ENCODE data around the gene ICA1. TPM values are rescaled to one million over a fixed set of nuclear protein-coding genes. Genes with fewer than 3 reads are reported as not detected.

Gene ICA1
- total and polyA plus RNA-seq, 4 donors, result 1.4 to 22.7 (median 8.1) TPM

DNA sequence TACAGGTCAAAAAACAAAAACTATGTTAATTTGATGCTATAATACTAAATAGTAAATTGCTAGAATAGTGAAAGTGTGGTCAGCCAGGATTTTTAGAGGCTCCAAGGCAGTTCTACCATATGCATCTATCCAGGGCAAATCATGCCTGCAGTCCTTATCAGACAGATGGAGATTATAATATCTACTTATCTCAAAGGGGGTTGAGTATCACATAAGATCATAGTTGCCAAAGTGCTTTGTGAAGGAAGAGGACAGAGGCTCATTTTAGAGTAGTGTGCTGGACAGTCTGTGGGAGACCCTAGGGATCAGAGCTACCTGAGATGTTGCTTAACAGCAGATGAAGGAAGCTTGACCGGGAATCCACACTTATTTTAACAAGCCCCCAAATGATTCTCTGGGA, 3.2 kb downstream of the ICA1 start:
- WGBS, result 95% methylated on average over 1 of the region's 1 CpG
- Histone ChIP-seq H3K4me3 (ENCODE audit: low read depth in 1 of 3, low read length in 3 of 3) (no peak overlapping the region), H3K36me3 (ENCODE audit: control insufficient read depth in 4 of 4, insufficient read depth in 3 of 4, low read depth in 1 of 4, low read length in 3 of 4) (no peaks in the 10 kb centered on the region), H3K9ac (ENCODE audit: low read depth in 1 of 2, low read length in 2 of 2) (no peak overlapping the region), H3K4me1 (ENCODE audit: control insufficient read depth in 4 of 4, insufficient read depth in 4 of 4, low read length in 3 of 4) (peaks cover 3 to 7% (median 5%) of the 10 kb centered on the region in 4 donors), H3K9me3 (ENCODE audit: control insufficient read depth in 4 of 4, low read length in 3 of 4) (peaks cover 0 to 2% (median under 1%) of the 10 kb centered on the region in 4 donors), H3K27ac (ENCODE audit: low read depth in 1 of 2, low read length in 2 of 2) (no peak overlapping the region), H3K27me3 (ENCODE audit: control insufficient read depth in 4 of 4, insufficient read depth in 4 of 4, low read length in 3 of 4) (no peaks in the 10 kb centered on the region)
- TF ChIP-seq GABPA (IDR thresholded peaks at IDR 0.05 in 1 of 2, conservative IDR thresholded peaks at IDR 0.05 in 1 of 2) (no peak), FOXA2 (IDR thresholded peaks at IDR 0.05) (no peak), HNF4G (IDR thresholded peaks at IDR 0.05) (no peak), RAD21 (IDR thresholded peaks at IDR 0.05) (no peak), NR2F2 (IDR thresholded peaks at IDR 0.05) (no peak), RXRA (IDR thresholded peaks at IDR 0.05) (no peak), HNF4A (conservative IDR thresholded peaks at IDR 0.05) (no peak), JUND (IDR thresholded peaks at IDR 0.05) (no peak), EGR1 (IDR thresholded peaks at IDR 0.05; ENCODE audit: low read depth in 2 of 2) (no peak)
- TF ChIP-seq, protein P1, sequence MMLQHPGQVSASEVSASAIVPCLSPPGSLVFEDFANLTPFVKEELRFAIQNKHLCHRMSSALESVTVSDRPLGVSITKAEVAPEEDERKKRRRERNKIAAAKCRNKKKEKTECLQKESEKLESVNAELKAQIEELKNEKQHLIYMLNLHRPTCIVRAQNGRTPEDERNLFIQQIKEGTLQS (IDR thresholded peaks at IDR 0.05), result no peak
- TF ChIP-seq, protein P2, sequence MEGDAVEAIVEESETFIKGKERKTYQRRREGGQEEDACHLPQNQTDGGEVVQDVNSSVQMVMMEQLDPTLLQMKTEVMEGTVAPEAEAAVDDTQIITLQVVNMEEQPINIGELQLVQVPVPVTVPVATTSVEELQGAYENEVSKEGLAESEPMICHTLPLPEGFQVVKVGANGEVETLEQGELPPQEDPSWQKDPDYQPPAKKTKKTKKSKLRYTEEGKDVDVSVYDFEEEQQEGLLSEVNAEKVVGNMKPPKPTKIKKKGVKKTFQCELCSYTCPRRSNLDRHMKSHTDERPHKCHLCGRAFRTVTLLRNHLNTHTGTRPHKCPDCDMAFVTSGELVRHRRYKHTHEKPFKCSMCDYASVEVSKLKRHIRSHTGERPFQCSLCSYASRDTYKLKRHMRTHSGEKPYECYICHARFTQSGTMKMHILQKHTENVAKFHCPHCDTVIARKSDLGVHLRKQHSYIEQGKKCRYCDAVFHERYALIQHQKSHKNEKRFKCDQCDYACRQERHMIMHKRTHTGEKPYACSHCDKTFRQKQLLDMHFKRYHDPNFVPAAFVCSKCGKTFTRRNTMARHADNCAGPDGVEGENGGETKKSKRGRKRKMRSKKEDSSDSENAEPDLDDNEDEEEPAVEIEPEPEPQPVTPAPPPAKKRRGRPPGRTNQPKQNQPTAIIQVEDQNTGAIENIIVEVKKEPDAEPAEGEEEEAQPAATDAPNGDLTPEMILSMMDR (IDR thresholded peaks at IDR 0.05; ENCODE audit: low read depth, low read length, missing input control), result no peak
- TF ChIP-seq, protein P3, sequence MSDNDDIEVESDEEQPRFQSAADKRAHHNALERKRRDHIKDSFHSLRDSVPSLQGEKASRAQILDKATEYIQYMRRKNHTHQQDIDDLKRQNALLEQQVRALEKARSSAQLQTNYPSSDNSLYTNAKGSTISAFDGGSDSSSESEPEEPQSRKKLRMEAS (IDR thresholded peaks at IDR 0.05), result no peak
- no peak for DNase-seq (ENCODE audit: low spot score)

DNA sequence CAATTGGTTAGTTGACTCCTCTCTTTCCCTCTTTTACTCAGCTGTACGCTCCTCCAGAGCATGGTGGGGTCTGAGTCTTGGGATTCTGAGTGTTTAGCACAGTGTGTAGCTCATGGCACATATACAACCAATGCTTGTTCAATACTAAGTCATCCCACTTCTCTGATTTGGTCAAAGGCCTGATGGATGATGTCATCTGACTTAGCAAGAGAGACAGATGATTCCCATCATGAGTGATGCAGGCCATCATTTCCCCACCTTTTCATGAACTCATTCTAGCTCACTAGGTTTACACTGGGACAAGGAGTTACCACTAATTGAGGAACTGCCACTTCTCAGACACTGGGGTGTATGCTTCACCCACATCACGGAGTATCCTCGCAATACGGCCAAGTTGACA, 3.8 kb downstream of the ICA1 start:
- H3K36me3 ChIP-seq (ENCODE audit: control insufficient read depth in 4 of 4, insufficient read depth in 3 of 4, low read depth in 1 of 4, low read length in 3 of 4), result no peaks in the 10 kb centered on the region
- no peak for DNase-seq (ENCODE audit: low spot score)
- WGBS, result 97% methylated on average over 4 of the region's 4 CpGs
- H3K4me1 ChIP-seq (ENCODE audit: control insufficient read depth in 4 of 4, insufficient read depth in 4 of 4, low read length in 3 of 4), result peaks cover 3 to 7% (median 5%) of the 10 kb centered on the region in 4 donors
- H3K4me3 ChIP-seq (ENCODE audit: low read depth in 1 of 3, low read length in 3 of 3), result no peak overlapping the region
- TF ChIP-seq, protein P1 (IDR thresholded peaks at IDR 0.05), result no peak
- TF ChIP-seq, protein P3 (IDR thresholded peaks at IDR 0.05), result no peak
- no peak for TF ChIP-seq RAD21 (IDR thresholded peaks at IDR 0.05)
- TF ChIP-seq, protein P4, sequence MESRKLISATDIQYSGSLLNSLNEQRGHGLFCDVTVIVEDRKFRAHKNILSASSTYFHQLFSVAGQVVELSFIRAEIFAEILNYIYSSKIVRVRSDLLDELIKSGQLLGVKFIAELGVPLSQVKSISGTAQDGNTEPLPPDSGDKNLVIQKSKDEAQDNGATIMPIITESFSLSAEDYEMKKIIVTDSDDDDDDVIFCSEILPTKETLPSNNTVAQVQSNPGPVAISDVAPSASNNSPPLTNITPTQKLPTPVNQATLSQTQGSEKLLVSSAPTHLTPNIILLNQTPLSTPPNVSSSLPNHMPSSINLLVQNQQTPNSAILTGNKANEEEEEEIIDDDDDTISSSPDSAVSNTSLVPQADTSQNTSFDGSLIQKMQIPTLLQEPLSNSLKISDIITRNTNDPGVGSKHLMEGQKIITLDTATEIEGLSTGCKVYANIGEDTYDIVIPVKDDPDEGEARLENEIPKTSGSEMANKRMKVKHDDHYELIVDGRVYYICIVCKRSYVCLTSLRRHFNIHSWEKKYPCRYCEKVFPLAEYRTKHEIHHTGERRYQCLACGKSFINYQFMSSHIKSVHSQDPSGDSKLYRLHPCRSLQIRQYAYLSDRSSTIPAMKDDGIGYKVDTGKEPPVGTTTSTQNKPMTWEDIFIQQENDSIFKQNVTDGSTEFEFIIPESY (IDR thresholded peaks at IDR 0.05), result no peak
- TF ChIP-seq HNF4G (IDR thresholded peaks at IDR 0.05), result no peak
- TF ChIP-seq FOXA2 (IDR thresholded peaks at IDR 0.05), result no peak
- TF ChIP-seq YY1 (IDR thresholded peaks at IDR 0.05), result no peak
- H3K9me3 ChIP-seq (ENCODE audit: control insufficient read depth in 4 of 4, low read length in 3 of 4), result peaks cover 0 to 2% (median under 1%) of the 10 kb centered on the region in 4 donors
- no peaks in the 10 kb centered on the region for H3K27me3 ChIP-seq (ENCODE audit: control insufficient read depth in 4 of 4, insufficient read depth in 4 of 4, low read length in 3 of 4)
- H3K9ac ChIP-seq (ENCODE audit: low read depth in 1 of 2, low read length in 2 of 2), result no peak overlapping the region
- no peak overlapping the region for H3K27ac ChIP-seq (ENCODE audit: low read depth in 1 of 2, low read length in 2 of 2)
